ENCODE measurements around the gene RUSC2.
"Not testable (repeated sequence)": the region's sequence is repeated elsewhere in the genome, so short reads cannot be mapped to it uniquely, and the experiment has no call there.

RUSC2 gene

GRCh38 chr9:35523556-35523955, 33.6 kb downstream of the RUSC2 start:
- not testable (repeated sequence) for DNase-seq (ENCODE audit: low read depth)

DNA sequence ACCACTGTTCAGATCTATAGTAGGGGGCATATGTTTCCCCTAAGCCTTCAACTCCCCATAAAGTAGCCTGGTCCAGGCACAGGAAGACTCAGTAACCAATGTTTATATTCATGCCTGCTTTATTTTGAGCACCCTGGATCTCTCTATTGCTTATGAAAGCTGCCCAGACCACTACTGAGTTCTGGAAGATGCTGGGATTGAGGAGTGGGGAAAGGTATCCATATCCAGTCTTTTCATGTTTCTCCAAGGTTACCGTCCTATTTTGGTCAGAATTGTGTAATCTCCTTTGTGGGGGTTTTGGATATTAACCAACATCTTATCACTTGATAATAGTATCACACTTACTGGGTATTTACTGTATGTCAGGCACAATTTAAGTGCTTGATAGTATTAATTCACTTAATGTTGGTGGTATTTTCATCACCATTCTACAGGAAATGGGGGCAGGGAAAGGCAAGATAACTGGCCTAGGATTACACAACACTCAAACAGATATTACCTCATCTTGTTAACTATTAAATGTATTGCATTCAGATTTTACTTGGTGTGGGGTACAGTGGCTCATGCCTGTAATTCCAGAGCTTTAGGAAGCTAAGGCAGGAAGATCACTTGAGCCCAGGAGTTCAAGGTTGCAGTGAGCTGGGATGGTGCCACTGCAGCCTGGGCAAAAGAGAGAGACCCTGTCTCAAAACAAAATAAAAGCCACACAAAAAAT, 36.3 kb downstream of the RUSC2 start:
- DNase-seq (ENCODE audit: low read depth) = no peak

DNA sequence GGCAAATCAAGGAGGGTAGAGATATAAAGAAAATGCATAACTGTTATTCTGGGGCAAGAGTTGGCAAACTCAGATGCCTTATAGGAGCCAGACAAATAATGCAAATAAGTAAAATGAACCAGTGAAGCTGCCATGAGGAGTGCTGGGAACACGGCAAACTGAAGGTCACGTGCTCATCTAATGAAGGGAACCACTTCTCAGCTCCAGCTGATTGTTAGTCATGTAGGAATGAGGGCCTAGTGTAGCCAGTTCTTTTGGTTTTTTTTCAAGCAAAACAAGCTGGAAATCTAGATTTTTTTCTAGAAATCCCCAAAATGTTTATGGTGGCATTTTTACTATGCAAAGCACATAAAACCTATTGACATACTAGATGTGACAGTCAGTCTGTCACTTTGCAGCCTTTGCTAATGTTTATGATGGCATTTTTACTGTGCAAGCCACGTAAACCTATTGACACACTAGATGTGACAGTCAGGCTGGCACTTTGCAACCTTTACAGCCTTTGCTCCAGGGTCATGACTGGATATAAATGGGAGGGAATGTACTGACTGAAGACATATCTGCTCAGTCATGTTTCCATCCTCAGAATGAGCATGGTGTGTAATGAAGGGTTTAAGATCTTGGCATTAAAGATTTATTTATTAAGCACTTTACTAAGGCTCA, 39.4 kb downstream of the RUSC2 start:
- DNase-seq (ENCODE audit: low read depth) = no peak

GRCh38 chr9:35533398-35533797, 43.5 kb downstream of the RUSC2 start:
- no peak for DNase-seq (ENCODE audit: low read depth)

DNA sequence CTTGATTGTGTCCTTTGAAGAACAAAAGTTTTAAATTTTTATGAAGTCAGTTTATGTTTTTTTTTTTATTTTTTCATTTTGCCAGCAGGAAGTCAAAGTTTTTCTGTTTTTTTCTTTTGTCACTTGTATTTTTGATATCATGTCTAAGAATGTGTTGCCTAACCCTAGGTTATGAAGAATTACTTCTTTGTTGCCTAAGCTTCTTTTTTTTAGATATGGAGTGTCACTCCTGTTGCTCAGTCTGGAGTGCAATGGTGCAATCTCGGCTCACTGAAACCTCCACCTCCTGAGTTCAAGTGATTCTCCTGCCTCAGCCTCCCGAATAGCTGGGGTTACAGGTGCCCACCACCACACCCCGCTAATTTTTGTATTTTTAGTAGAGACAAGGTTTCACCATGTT, 45.0 kb downstream of the RUSC2 start:
- not testable (repeated sequence) for DNase-seq (ENCODE audit: low read depth)

- DNase-seq (ENCODE audit: low read depth) = no peak
Observed at GRCh38 chr9:35537913-35538312, 48.0 kb downstream of the RUSC2 start.

GRCh38 chr9:35538361-35539234, 48.7 kb downstream of the RUSC2 start:
- no peak for DNase-seq (ENCODE audit: low read depth)
